Measurements from ENCODE around the gene TMEM11. TPM values are rescaled to one million over a fixed set of nuclear protein-coding genes. Genes with fewer than 3 reads are reported as not detected.

The TMEM11 gene
- total RNA-seq, 1 experiment from 2014 or later: 33.5 TPM

GRCh38 chr17:21152731-21153130 lies 61.2 kb downstream of the TMEM11 start:
- peaks cover 31% of the 10 kb centered on the region for H3K9me3 Mint-ChIP-seq (ENCODE audit: unreplicated experiment)

GRCh38 chr17:21149621-21150020 lies 64.3 kb downstream of the TMEM11 start:
- peaks cover 13% of the 10 kb centered on the region for H3K36me3 Mint-ChIP-seq (ENCODE audit: insufficient read depth, unreplicated experiment)

More at GRCh38 chr17:21152731-21153130, 61.2 kb downstream of the TMEM11 start:
- H3K4me3 Mint-ChIP-seq (ENCODE audit: unreplicated experiment): no peak overlapping the region
- no peak for DNase-seq (ENCODE audit: unreplicated experiment)
- ChIA-PET POLR2A (no interaction called here), CTCF (no interaction called here)
- H3K36me3 Mint-ChIP-seq (ENCODE audit: insufficient read depth, unreplicated experiment): peaks cover 13% of the 10 kb centered on the region
- H3K4me1 Mint-ChIP-seq (ENCODE audit: insufficient read depth, unreplicated experiment): no peaks in the 10 kb centered on the region
- no TSS peak for BruUV-seq (replicated peaks)
- H3K27ac Mint-ChIP-seq (ENCODE audit: low read depth, unreplicated experiment): no peak overlapping the region
- TF ChIP-seq CTCF (IDR thresholded peaks at IDR 0.05; ENCODE audit: unreplicated experiment): no peak
- intact Hi-C loops (cut with micrococcal nuclease): no loop called here
- no peaks in the 10 kb centered on the region for H3K27me3 Mint-ChIP-seq (ENCODE audit: insufficient read depth, unreplicated experiment)

More at GRCh38 chr17:21149621-21150020, 64.3 kb downstream of the TMEM11 start:
- H3K4me3 Mint-ChIP-seq (ENCODE audit: unreplicated experiment): no peak overlapping the region
- no TSS peak for BruUV-seq (replicated peaks)
- no peak overlapping the region for H3K27ac Mint-ChIP-seq (ENCODE audit: low read depth, unreplicated experiment)
- intact Hi-C loops (cut with micrococcal nuclease): no loop called here
- TF ChIP-seq CTCF (IDR thresholded peaks at IDR 0.05; ENCODE audit: unreplicated experiment): no peak
- H3K4me1 Mint-ChIP-seq (ENCODE audit: insufficient read depth, unreplicated experiment): no peaks in the 10 kb centered on the region
- ChIA-PET CTCF (interaction anchor here (1.0 kb wide), 1 partner anchor 19 kb away, joined by 3 read pairs; no protein-coding TSS in a partner anchor), POLR2A (no interaction called here)
- peaks cover 19% of the 10 kb centered on the region for H3K9me3 Mint-ChIP-seq (ENCODE audit: unreplicated experiment)
- DNase-seq (ENCODE audit: unreplicated experiment): no peak
- no peaks in the 10 kb centered on the region for H3K27me3 Mint-ChIP-seq (ENCODE audit: insufficient read depth, unreplicated experiment)

Other genes with a start within 250 kb of the TMEM11 start
- 146 and 157 TPM in 2 replicates for gene USP22, start 171.2 kb downstream of the TMEM11 start, total RNA-seq (2022)
- gene DHRS7B, start 87.2 kb downstream of the TMEM11 start, total RNA-seq (2022): 18.0 and 21.6 TPM in 2 replicates
- 2.3 and 2.5 TPM in 2 replicates for gene NATD1, start 39.2 kb upstream of the TMEM11 start, total RNA-seq (2022)
- 25.7 and 45.2 TPM in 2 replicates for gene MAP2K3, start 70.5 kb upstream of the TMEM11 start, total RNA-seq (2022)
- 0.05 TPM in 1 of 2 replicates, not detected in the other for gene KCNJ12, start 162.2 kb upstream of the TMEM11 start, total RNA-seq (2022)

Measured in MCF 10A (cell line).